K562 (cell line): ENCODE results near the gene KPNA3. TPM values are rescaled to one million over a fixed set of nuclear protein-coding genes. Genes with fewer than 3 reads are reported as not detected.

Source experiments
- NUFIP1 ChIP-seq: fragments of 450-650 bp; IDR thresholded peaks from 2 replicates; pipeline ENCODE4 v1.6.1; 2018; ENCODE audit not compliant: partially characterized antibody
- SMC3 ChIP-seq: conservative IDR thresholded peaks from 2 replicates; pipeline ENCODE4 v1.6.1; 2011; ENCODE audit warnings: low read depth, low read length, improper control_type of control experiment; ENCODE audit not compliant: insufficient read depth
- ZC3H8 ChIP-seq: fragments of 450-650 bp; IDR thresholded peaks from 2 replicates; pipeline ENCODE4 v1.6.1; 2017
- ZNF12 ChIP-seq: sonication (generic); formaldehyde crosslinking; IDR thresholded peaks from 2 replicates; pipeline ENCODE4 v1.4.0; 2020; ENCODE audit warnings: mild to moderate bottlenecking, missing genetic modification reagents
- ZNF766 ChIP-seq: fragments of 200-800 bp; sonication (Bioruptor generic); conservative IDR thresholded peaks from 2 replicates; pipeline ENCODE4 v1.6.1; 2016; ENCODE audit warnings: missing genetic modification characterization, missing compliant biosample characterization
- polyA plus RNA-seq, 8 experiments: library from polyadenylated mRNA; depleted of rRNA in 4 of 8; stranded (reverse) in 5 of 8; unstranded in 3 of 8; fragments of >200 nt; fragmentation: Nextera tagmentation in 2 of 8; fragmentation: Illumina TruSeq in 1 of 8; extraction: Ambion mirVana in 2 of 8; extraction: Trizol in 1 of 8; gene quantifications; 2 replicates each; pipeline versions ENCODE4 v1.2.1 to v1.2.3, GENCODE V29; 2011 to 2014; ENCODE audit warnings: inconsistent platforms in 1 of 8, missing spikeins in 1 of 8
- total RNA-seq, 7 experiments: library from RNA; depleted of rRNA in 6 of 7; stranded (reverse); fragments of >200 nt in 6 of 7; fragmentation: Illumina TruSeq in 2 of 7; extraction: Trizol in 2 of 7; gene quantifications; 2 replicates each; pipeline versions ENCODE4 v1.2.1 to v1.2.3, GENCODE V29; 2011 to 2021; ENCODE audit warnings: low replicate concordance in 1 of 7
- TF ChIP-seq, protein P1 (sequence below), 2 experiments: fragments of 450-650 bp; formaldehyde crosslinking in 1 of 2; IDR thresholded peaks; 2 replicates each; pipeline versions ENCODE4 v1.4.0 to v1.6.1; 2014 to 2020; ENCODE audit warnings: mild to moderate bottlenecking in 2 of 2, borderline replicate concordance in 1 of 2, low read depth in 1 of 2
- TF ChIP-seq, protein P2 (sequence below), 3 experiments: IDR thresholded peaks in 2 of 3; conservative IDR thresholded peaks in 1 of 3; 2 replicates each; pipeline ENCODE4 v1.5.1; 2011 to 2012; ENCODE audit warnings: low read length in 3 of 3, mild to moderate bottlenecking in 3 of 3, control low read depth in 2 of 3, improper control_type of control experiment in 1 of 3, inconsistent platforms in 1 of 3, low read depth in 1 of 3, mixed read lengths in 1 of 3, moderate library complexity in 1 of 3; ENCODE audit not compliant: insufficient read depth in 2 of 3

KPNA3 gene
- total and polyA plus RNA-seq, 9 of the 15 experiments (the other 6 are each of a cell fraction or from before 2014, with no cell fraction given) = 8.5 to 23.4 (median 15.7) TPM

DNA sequence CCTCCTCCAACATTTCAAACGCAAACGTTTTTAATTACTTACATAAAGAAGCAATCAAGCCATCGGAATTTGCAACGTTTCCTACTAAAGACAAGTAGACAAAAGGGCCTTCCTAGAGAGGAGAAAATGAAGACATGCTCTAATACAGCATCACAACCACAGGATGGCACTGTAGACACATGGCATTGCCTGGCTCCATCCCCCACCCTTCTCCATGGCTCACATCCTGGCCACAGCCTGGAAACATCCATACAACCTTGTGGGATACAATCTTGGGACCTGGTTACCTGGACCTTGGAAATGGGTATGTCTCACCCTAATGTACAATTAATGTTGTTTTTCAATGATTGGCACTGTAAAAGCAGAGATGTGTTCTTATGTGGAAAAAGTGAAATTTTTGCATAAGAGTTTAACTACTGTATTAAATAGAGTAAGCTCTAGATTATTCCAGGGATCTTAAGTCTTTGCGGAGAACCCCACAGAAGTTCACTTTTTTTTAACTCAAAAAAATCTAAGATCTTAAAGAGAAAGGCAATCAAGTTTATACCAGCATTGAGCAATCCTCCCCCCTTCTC, 122.7 kb downstream of the KPNA3 start (continued):
- TF ChIP-seq, protein P1, sequence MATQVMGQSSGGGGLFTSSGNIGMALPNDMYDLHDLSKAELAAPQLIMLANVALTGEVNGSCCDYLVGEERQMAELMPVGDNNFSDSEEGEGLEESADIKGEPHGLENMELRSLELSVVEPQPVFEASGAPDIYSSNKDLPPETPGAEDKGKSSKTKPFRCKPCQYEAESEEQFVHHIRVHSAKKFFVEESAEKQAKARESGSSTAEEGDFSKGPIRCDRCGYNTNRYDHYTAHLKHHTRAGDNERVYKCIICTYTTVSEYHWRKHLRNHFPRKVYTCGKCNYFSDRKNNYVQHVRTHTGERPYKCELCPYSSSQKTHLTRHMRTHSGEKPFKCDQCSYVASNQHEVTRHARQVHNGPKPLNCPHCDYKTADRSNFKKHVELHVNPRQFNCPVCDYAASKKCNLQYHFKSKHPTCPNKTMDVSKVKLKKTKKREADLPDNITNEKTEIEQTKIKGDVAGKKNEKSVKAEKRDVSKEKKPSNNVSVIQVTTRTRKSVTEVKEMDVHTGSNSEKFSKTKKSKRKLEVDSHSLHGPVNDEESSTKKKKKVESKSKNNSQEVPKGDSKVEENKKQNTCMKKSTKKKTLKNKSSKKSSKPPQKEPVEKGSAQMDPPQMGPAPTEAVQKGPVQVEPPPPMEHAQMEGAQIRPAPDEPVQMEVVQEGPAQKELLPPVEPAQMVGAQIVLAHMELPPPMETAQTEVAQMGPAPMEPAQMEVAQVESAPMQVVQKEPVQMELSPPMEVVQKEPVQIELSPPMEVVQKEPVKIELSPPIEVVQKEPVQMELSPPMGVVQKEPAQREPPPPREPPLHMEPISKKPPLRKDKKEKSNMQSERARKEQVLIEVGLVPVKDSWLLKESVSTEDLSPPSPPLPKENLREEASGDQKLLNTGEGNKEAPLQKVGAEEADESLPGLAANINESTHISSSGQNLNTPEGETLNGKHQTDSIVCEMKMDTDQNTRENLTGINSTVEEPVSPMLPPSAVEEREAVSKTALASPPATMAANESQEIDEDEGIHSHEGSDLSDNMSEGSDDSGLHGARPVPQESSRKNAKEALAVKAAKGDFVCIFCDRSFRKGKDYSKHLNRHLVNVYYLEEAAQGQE (IDR thresholded peaks at IDR 0.05; ENCODE audit: borderline replicate concordance) = peak; percentile 70
- TF ChIP-seq, protein P1 (CRISPR knock-in tag; IDR thresholded peaks at IDR 0.05; ENCODE audit: low read depth) = no peak
- TF ChIP-seq ZNF12 (CRISPR knock-in tag) = no peak
- no peak for TF ChIP-seq ZC3H8
- TF ChIP-seq NUFIP1 = no peak
- TF ChIP-seq, protein P2, sequence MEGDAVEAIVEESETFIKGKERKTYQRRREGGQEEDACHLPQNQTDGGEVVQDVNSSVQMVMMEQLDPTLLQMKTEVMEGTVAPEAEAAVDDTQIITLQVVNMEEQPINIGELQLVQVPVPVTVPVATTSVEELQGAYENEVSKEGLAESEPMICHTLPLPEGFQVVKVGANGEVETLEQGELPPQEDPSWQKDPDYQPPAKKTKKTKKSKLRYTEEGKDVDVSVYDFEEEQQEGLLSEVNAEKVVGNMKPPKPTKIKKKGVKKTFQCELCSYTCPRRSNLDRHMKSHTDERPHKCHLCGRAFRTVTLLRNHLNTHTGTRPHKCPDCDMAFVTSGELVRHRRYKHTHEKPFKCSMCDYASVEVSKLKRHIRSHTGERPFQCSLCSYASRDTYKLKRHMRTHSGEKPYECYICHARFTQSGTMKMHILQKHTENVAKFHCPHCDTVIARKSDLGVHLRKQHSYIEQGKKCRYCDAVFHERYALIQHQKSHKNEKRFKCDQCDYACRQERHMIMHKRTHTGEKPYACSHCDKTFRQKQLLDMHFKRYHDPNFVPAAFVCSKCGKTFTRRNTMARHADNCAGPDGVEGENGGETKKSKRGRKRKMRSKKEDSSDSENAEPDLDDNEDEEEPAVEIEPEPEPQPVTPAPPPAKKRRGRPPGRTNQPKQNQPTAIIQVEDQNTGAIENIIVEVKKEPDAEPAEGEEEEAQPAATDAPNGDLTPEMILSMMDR (IDR thresholded peaks at IDR 0.05 in 2 of 3, conservative IDR thresholded peaks at IDR 0.05 in 1 of 3; ENCODE audit: insufficient read depth in 2 of 3, low read depth in 1 of 3, low read length in 3 of 3) = peak; percentile 56 to 69 (median 57); a peak in 5 of 6 replicates
- TF ChIP-seq ZNF766 (CRISPR knock-in tag) = no peak
- peak; percentile 44; the same call in 1 of the 2 replicates for TF ChIP-seq SMC3
